ENCODE measurements around the gene ST6GALNAC4. TPM values are rescaled to one million over a fixed set of nuclear protein-coding genes. Genes with fewer than 3 reads are reported as not detected.
A peak's percentile ranks its signal among the peaks of the same experiment; 100 is the strongest.

The ST6GALNAC4 gene
- total and polyA plus RNA-seq, 9 of the 15 experiments (the other 6 are each of a cell fraction or from before 2014, with no cell fraction given) = 2.6 to 43.1 (median 15.4) TPM

GRCh38 chr9:127930231-127931091 is 13.6 kb upstream of the ST6GALNAC4 start, which contains the start of gene PIP5KL1 (continued):
- TF ChIP-seq, protein P1, sequence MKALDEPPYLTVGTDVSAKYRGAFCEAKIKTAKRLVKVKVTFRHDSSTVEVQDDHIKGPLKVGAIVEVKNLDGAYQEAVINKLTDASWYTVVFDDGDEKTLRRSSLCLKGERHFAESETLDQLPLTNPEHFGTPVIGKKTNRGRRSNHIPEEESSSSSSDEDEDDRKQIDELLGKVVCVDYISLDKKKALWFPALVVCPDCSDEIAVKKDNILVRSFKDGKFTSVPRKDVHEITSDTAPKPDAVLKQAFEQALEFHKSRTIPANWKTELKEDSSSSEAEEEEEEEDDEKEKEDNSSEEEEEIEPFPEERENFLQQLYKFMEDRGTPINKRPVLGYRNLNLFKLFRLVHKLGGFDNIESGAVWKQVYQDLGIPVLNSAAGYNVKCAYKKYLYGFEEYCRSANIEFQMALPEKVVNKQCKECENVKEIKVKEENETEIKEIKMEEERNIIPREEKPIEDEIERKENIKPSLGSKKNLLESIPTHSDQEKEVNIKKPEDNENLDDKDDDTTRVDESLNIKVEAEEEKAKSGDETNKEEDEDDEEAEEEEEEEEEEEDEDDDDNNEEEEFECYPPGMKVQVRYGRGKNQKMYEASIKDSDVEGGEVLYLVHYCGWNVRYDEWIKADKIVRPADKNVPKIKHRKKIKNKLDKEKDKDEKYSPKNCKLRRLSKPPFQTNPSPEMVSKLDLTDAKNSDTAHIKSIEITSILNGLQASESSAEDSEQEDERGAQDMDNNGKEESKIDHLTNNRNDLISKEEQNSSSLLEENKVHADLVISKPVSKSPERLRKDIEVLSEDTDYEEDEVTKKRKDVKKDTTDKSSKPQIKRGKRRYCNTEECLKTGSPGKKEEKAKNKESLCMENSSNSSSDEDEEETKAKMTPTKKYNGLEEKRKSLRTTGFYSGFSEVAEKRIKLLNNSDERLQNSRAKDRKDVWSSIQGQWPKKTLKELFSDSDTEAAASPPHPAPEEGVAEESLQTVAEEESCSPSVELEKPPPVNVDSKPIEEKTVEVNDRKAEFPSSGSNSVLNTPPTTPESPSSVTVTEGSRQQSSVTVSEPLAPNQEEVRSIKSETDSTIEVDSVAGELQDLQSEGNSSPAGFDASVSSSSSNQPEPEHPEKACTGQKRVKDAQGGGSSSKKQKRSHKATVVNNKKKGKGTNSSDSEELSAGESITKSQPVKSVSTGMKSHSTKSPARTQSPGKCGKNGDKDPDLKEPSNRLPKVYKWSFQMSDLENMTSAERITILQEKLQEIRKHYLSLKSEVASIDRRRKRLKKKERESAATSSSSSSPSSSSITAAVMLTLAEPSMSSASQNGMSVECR (CRISPR knock-in tag; IDR thresholded peaks at IDR 0.05) = no peak
- TF ChIP-seq ZFPM2 (CRISPR knock-in tag; IDR thresholded peaks at IDR 0.05) (no peak), RHOXF2B (CRISPR knock-in tag; conservative IDR thresholded peaks at IDR 0.05) (no peak), TCF3 (CRISPR knock-in tag; IDR thresholded peaks at IDR 0.05) (no peak), NONO (IDR thresholded peaks at IDR 0.05; ENCODE audit: low read depth in 2 of 2, low read length in 1 of 2) (no peak), KAT7 (CRISPR knock-in tag; IDR thresholded peaks at IDR 0.05; ENCODE audit: borderline replicate concordance) (no peak), ATF1 (CRISPR knock-in tag; IDR thresholded peaks at IDR 0.05) (no peak), ATF1 (tag; IDR thresholded peaks at IDR 0.05) (no peak), ZNF316 (IDR thresholded peaks at IDR 0.05) (no peak), TBL1XR1 (IDR thresholded peaks at IDR 0.05; ENCODE audit: low read length in 2 of 2) (no peak), NR4A1 (CRISPR knock-in tag; IDR thresholded peaks at IDR 0.05) (no peak), NR4A1 (tag; IDR thresholded peaks at IDR 0.05) (no peak), STAT5A (IDR thresholded peaks at IDR 0.05; ENCODE audit: borderline replicate concordance, low read length) (no peak), NFXL1 (CRISPR knock-in tag; IDR thresholded peaks at IDR 0.05) (no peak), HMGXB4 (CRISPR knock-in tag; IDR thresholded peaks at IDR 0.05) (no peak), HDAC3 (IDR thresholded peaks at IDR 0.05; ENCODE audit: borderline replicate concordance, partially characterized antibody) (no peak), ZNF165 (CRISPR knock-in tag; IDR thresholded peaks at IDR 0.05; ENCODE audit: borderline replicate concordance) (no peak), ATF7 (IDR thresholded peaks at IDR 0.05) (no peak), HINFP (tag; conservative IDR thresholded peaks at IDR 0.05; ENCODE audit: low read depth) (peak; percentile 94), ZNF239 (CRISPR knock-in tag; IDR thresholded peaks at IDR 0.05) (no peak), SMARCA4 (IDR thresholded peaks at IDR 0.05) (no peak), ASH1L (IDR thresholded peaks at IDR 0.05; ENCODE audit: borderline replicate concordance, low read depth, partially characterized antibody) (peak; percentile 70), DDX20 (tag; IDR thresholded peaks at IDR 0.05; ENCODE audit: low read depth) (no peak)
